Measurements from ENCODE around the gene RIPOR2.

DNA sequence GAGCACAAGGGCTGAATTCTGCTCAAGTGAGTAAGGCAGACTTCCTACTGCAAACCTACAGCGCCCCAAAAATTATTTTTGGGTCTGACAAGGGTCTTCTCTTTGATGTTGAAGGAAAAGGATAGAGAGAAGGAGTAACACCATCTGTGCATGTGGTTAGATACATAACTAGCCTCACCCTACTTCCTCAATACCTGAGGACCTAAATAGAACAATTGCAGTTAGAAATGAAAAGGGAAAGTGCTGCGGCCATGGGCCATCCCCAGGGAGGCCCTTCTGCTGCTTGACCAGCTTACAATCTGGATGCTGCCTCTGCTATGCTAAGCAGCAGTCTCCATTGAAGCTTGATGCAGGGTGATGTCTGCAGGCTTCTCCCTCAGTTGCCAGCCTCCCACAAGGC is 73.8 kb downstream of the RIPOR2 start:
- TF ChIP-seq, protein P1, sequence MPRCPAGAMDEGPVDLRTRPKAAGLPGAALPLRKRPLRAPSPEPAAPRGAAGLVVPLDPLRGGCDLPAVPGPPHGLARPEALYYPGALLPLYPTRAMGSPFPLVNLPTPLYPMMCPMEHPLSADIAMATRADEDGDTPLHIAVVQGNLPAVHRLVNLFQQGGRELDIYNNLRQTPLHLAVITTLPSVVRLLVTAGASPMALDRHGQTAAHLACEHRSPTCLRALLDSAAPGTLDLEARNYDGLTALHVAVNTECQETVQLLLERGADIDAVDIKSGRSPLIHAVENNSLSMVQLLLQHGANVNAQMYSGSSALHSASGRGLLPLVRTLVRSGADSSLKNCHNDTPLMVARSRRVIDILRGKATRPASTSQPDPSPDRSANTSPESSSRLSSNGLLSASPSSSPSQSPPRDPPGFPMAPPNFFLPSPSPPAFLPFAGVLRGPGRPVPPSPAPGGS (IDR thresholded peaks at IDR 0.05; ENCODE audit: borderline replicate concordance, insufficient read depth, low read depth, low read length, poor library complexity, severe bottlenecking): no peak
- TF ChIP-seq, protein P2, sequence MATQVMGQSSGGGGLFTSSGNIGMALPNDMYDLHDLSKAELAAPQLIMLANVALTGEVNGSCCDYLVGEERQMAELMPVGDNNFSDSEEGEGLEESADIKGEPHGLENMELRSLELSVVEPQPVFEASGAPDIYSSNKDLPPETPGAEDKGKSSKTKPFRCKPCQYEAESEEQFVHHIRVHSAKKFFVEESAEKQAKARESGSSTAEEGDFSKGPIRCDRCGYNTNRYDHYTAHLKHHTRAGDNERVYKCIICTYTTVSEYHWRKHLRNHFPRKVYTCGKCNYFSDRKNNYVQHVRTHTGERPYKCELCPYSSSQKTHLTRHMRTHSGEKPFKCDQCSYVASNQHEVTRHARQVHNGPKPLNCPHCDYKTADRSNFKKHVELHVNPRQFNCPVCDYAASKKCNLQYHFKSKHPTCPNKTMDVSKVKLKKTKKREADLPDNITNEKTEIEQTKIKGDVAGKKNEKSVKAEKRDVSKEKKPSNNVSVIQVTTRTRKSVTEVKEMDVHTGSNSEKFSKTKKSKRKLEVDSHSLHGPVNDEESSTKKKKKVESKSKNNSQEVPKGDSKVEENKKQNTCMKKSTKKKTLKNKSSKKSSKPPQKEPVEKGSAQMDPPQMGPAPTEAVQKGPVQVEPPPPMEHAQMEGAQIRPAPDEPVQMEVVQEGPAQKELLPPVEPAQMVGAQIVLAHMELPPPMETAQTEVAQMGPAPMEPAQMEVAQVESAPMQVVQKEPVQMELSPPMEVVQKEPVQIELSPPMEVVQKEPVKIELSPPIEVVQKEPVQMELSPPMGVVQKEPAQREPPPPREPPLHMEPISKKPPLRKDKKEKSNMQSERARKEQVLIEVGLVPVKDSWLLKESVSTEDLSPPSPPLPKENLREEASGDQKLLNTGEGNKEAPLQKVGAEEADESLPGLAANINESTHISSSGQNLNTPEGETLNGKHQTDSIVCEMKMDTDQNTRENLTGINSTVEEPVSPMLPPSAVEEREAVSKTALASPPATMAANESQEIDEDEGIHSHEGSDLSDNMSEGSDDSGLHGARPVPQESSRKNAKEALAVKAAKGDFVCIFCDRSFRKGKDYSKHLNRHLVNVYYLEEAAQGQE (IDR thresholded peaks at IDR 0.05; ENCODE audit: low read depth, low read length): no peak
- no peak for TF ChIP-seq EZH2 (IDR thresholded peaks at IDR 0.05; ENCODE audit: borderline replicate concordance, control insufficient read depth, low read depth, low read length)
- peak; percentile 54; the same call in 1 of the 2 replicates for TF ChIP-seq MTA3 (IDR thresholded peaks at IDR 0.05; ENCODE audit: borderline replicate concordance, low read length)
- no peak for TF ChIP-seq GABPA (IDR thresholded peaks at IDR 0.05; ENCODE audit: low read depth)
- no peak for TF ChIP-seq CTCF (IDR thresholded peaks at IDR 0.05 in 2 of 3, conservative IDR thresholded peaks at IDR 0.05 in 1 of 3; ENCODE audit: control insufficient read depth in 2 of 3, extremely low read depth in 1 of 3, insufficient read depth in 1 of 3, low read depth in 3 of 3, low read length in 3 of 3)
- TF ChIP-seq PRDM15 (CRISPR knock-in tag; IDR thresholded peaks at IDR 0.05): no peak
- no peak for TF ChIP-seq RAD21 (IDR thresholded peaks at IDR 0.05; ENCODE audit: insufficient read depth, low read depth, low read length)
- no peak for TF ChIP-seq YY1 (IDR thresholded peaks at IDR 0.05; ENCODE audit: low read depth, low read length)
